A172 (cell line): Measurements from ENCODE around the gene C4B. TPM values are rescaled to one million over a fixed set of nuclear protein-coding genes. Genes with fewer than 3 reads are reported as not detected.
"Not testable (repeated sequence)": the region's sequence is repeated elsewhere in the genome, so short reads cannot be mapped to it uniquely, and the experiment has no call there.

Experiments
- DNase-seq: peaks from one replicate; pipeline ENCODE4 v3.0.0-alpha.2; 2015; ENCODE audit warnings: low spot score
- total RNA-seq: library from RNA; depleted of rRNA; stranded (reverse); fragments of >200 nt; shearing (Covaris generic); gene quantifications from 2 replicates; pipeline ENCODE4 v1.2.3, GENCODE V29; 2014

Gene C4B
- total RNA-seq, 1 experiment from 2014 or later: 0.62 TPM

DNA sequence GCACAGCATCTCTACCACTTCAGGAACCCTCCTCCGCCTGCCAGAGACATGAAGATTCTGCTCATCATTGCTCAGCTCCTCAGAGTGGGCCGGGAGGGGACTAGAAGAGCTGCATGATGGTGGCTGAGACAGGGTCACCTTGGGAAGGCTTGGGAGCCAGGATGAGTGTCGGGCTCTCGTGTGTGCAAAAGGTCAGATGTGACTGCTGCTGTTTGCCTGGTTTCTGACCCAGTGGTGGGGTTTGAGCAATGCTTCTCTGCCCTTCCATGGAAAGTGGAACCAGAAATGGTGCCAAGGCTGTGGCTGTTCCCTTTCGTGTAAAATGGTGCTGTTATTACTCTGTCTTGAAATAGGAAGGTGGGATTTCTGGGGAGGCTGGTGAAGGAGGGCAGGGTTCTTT is 33.6 kb upstream of the C4B start:
- DNase-seq: not testable (repeated sequence)

GRCh38 chr6:31981744-31982143 is 32.9 kb upstream of the C4B start, which contains the start of gene C4A:
Gene C4A, plus strand, starts transcription at chr6:31982057. Its CDS starts 51 bp downstream, at chr6:31982108.
- not testable (repeated sequence) for DNase-seq

GRCh38 chr6:31989363-31989762 is 25.2 kb upstream of the C4B start:
- DNase-seq: not testable (repeated sequence)

- DNase-seq: not testable (repeated sequence)
These were observed 20.2 kb upstream of the C4B start for GRCh38 chr6:31994421-31994820.

- DNase-seq: not testable (repeated sequence)
These were observed 18.2 kb upstream of the C4B start for GRCh38 chr6:31996385-31996784.

- DNase-seq: not testable (repeated sequence)
These were observed 11.9 kb upstream of the C4B start for GRCh38 chr6:32002546-32003268.

DNA sequence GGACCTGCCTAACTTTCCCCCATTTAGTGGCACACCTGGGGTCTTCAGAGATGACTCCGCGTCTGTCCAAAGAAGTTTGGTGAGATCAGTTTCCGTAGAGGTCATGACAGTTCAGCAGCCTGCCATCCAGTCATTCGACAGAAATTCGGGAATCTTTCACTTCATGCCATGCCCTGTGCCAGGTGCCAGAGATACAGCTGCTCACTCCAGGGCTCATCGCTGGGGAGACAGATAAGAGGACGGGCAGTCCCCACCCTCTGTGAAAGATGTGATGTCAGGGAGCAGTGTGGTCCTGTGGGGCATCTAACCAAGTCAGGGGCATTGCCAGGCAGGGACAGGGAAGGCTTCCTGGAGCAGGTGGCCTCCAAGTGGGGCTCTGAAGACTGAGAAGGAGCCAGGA is 11.3 kb upstream of the C4B start:
- not testable (repeated sequence) for DNase-seq

DNA sequence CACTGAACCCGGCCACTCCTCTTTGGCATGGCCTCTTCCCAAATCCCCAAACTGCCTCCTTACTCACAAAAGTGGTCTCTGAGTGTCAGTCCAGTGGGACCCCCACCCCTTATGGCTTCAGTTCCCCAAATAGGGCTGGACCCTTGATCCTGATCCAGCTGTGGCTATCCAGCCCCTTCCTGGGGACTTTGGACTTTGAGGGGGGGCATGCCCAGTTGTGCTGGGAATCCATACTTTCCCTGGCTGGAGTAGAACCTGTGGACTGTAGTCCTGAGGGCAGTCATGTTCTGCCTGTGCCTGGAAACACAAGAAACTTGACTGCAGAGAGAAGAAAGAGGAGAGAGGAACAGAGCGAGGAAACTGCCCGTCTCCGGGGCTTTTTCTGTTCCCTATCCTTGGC is 10.2 kb upstream of the C4B start:
- not testable (repeated sequence) for DNase-seq

DNA sequence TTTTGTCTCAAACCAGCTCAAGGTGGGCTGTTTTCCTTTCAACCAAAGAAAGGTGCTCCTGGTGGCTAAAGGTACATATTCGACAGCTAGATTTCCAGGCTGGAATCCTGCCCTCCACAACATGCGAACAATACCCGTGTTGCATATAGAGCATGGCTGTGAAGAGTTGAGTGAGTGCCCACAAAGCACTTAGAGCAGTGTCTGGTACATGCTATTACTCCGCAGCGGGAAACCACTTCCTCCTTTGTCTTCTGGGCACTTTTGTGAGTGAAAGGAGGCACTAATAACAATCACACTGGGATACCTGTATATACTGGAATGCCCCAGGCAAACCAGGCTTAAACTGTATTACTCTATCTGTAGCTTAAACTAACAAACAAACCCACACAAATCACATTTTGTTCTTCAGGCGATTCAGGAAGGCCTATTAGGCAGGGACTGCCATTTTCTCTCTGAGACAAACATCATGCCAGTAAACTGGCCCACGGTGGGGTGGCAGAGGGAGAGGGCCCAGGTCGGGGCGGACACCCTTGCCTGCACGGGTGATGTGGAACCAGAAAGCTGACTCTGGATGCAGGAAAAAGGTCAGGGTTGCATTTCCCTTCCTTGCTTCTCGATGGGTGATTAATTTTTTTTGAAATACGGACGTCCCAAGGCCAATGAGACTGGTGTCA is 9.6 kb upstream of the C4B start:
- DNase-seq: not testable (repeated sequence)

DNA sequence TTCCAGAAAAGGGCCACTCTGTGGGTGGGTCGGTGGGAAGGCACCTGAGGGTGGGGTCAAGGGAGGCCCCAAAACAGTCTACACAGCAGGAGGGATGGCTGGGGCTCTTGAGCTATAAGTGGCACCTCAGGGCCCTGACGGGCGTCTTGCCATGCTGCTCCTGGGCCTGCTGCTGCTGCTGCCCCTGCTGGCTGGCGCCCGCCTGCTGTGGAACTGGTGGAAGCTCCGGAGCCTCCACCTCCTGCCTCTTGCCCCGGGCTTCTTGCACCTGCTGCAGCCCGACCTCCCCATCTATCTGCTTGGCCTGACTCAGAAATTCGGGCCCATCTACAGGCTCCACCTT is 9.1 kb upstream of the C4B start:
- not testable (repeated sequence) for DNase-seq

DNA sequence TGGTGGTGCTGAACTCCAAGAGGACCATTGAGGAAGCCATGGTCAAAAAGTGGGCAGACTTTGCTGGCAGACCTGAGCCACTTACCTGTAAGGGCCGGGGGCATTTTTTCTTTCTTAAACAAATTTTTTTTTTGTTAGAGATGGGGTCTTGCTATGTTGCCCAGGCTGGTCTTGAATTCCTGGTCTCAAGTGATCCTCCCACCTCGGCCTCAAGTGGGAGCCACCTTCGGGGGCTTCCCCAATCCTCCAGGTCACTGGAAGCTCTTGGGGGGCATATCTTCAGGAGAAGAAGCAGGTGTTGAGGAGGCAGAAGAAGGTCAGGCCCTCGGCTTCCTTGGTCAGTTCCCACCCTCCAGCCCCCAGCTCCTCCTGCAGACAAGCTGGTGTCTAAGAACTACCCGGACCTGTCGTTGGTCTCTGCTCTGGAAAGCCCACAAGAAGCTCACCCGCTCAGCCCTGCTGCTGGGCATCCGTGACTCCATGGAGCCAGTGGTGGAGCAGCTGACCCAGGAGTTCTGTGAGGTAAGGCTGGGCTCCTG is 8.5 kb upstream of the C4B start:
- DNase-seq: not testable (repeated sequence)

- DNase-seq: not testable (repeated sequence)
These were observed 7.5 kb upstream of the C4B start for GRCh38 chr6:32007086-32007485.

GRCh38 chr6:32008037-32008436 is 6.6 kb upstream of the C4B start:
- DNase-seq: not testable (repeated sequence)

- not testable (repeated sequence) for DNase-seq
These were observed 6.0 kb upstream of the C4B start for GRCh38 chr6:32008616-32009015.

DNA sequence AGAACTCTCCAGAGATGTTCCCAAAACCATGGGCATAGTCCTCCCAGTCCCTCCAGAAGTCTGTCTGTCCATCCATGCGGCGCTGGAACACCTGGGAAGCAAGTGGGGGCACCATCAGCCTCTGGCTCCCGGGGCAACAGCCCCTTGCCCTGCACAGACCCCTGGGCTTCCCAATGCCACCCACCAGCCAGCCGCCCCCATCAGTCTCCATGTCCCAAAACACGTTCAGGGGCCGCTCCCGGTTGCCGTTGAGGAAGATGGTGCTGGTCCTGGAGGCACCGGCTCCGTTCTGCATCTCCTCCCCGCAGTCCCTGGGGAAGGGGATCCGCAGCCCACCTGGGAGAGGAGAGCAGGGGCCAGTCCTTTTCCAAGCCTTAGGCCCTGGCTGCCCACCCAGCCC is 5.1 kb upstream of the C4B start:
- not testable (repeated sequence) for DNase-seq

DNA sequence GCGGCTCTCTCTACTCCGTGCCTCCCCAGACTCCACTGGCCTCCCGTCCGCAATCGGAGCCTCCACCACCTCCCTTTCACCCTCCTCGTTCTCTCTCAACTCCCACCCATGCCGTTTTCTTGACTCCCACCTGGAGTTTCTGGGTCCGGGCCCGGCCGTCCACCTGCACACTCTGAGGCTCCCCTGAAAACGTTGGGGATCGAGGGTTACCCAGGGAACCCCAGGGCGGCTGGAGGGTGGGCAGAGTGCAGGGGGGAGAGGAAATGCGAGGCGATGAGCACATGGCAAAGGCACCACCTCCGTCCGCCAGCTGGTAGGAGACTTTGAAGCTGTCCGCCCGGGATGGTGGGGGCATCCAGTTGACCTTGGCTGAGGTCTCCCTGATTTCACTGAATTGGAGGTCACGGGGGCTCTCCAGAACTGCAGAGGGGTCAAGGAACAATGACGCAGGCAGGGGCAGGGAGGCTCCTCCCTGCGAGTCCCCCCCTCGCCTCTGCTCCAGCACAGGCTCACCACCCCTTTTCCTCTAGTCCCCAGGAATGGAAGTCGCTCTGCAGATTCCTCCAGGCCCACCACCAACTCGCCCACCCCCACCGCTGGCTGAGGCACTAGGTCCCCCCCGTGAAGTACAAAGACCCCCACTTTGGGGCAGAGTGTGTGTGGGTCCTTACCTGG is 3.6 kb upstream of the C4B start:
- not testable (repeated sequence) for DNase-seq

DNA sequence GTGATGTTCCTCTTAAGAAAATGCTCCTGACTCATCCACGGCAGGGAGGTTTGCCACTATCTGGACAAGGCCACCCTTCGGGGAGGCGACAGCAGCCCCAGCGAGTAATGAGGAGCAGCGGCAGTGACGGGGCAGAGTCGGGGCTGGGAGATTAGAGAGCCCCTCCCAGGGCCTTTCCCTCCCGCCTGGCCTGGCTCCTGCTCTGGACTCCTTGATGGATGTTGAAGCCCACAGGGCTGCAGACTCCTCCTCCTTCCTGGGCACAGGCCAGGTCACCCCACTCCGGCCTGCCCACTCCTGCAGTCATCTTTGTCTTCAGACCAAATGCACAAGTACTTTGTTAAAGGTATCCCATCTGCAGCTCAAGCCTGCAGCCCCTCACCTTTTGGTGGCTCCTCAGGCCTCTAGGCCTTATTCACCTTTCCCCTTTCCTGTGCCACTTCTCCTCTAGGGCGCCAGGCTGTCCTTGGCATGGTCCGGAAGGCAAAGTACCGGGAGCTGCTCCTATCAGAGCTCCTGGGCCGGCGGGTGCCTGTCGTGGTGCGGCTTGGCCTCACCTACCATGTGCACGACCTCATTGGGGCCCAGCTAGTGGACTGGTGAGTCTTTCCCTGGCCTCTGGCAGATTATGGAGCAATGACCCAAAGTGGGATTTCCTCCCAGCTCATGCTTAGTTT is 1.5 kb upstream of the C4B start:
- peak; percentile 22 for DNase-seq

GRCh38 chr6:32013738-32014137 is 857 bp upstream of the C4B start:
- DNase-seq: not testable (repeated sequence)

- DNase-seq: not testable (repeated sequence)
These were observed 7.5 kb downstream of the C4B start for GRCh38 chr6:32022100-32022499.

DNA sequence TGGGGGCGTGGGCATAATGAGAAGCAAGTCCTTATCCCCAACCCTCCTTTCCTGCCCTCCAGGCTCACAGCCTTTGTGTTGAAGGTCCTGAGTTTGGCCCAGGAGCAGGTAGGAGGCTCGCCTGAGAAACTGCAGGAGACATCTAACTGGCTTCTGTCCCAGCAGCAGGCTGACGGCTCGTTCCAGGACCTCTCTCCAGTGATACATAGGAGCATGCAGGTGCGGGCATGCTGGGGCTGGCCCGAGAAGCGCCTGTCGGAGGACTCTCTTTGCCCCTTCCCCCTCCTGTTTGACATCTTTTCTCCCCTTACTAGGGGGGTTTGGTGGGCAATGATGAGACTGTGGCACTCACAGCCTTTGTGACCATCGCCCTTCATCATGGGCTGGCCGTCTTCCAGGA is 14.0 kb downstream of the C4B start:
- DNase-seq: not testable (repeated sequence)

DNA sequence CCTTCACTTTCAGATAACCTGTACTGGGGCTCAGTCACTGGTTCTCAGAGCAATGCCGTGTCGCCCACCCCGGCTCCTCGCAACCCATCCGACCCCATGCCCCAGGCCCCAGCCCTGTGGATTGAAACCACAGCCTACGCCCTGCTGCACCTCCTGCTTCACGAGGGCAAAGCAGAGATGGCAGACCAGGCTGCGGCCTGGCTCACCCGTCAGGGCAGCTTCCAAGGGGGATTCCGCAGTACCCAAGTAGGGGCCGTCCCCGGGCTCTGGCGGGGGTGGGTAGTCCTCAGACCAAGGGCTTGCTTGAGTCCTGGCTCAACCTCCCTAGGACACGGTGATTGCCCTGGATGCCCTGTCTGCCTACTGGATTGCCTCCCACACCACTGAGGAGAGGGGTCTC is 15.0 kb downstream of the C4B start:
- not testable (repeated sequence) for DNase-seq
